GM20000 (cell line): ENCODE measurements around the gene IL15RA.

Source experiments
- DNase-seq: peaks from one replicate; pipeline ENCODE4 v3.0.0; 2012; ENCODE audit warnings: low spot score
- CTCF ChIP-seq: IDR thresholded peaks from 2 replicates; pipeline ENCODE4 v1.5.1; 2012; ENCODE audit warnings: mild to moderate bottlenecking, control low read depth; ENCODE audit errors: extremely low read depth, missing control alignments

The IL15RA gene

DNA sequence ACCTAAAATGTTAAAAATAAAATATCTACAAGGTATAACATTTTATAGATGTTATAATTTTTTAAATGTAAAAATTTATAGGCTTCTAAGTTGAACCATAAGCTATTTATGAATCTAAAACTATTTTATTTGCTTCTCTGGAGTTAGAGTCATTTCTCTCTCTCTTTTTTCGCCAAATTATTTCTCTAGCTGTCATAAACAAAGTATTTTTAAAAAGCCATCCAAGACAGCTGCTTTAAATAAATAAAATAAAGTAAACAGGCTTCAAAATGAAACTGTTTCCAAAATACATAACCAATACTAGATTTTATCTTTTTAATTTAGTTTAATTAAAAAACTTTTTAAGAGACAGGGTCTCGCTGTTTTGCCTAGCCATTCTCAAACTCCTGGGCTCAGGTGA, 12.4 kb upstream of the IL15RA start:
- TF ChIP-seq CTCF: no peak
- DNase-seq: no peak

DNA sequence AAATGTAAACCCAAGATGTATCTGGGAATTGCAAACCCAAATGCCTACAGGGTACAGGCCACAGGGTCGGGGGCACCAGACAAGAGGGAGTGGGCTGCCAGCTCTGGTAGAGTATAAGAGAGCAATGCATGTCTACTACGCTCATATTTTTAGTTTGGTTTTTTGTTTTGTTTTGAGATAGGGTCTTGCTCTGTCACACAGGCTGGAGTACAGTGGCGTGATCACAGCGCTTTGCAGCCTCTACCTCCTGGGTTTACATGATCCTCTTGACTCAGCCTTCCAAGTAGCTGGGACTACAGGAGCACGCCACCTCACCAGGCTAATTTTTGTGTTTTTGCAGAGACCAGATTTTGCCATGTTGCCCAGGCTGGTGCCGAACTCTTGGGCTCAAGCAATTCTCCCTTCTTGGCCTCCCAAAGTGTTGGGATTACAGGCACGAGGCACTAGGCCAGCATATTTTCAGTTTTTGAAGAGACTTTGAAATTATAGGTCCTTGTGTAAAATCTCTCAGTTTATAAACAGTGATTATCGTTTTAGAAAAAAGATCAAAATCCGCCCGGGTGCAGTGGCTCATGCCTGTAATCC, 11.1 kb upstream of the IL15RA start:
- no peak for DNase-seq
- TF ChIP-seq CTCF: no peak

DNA sequence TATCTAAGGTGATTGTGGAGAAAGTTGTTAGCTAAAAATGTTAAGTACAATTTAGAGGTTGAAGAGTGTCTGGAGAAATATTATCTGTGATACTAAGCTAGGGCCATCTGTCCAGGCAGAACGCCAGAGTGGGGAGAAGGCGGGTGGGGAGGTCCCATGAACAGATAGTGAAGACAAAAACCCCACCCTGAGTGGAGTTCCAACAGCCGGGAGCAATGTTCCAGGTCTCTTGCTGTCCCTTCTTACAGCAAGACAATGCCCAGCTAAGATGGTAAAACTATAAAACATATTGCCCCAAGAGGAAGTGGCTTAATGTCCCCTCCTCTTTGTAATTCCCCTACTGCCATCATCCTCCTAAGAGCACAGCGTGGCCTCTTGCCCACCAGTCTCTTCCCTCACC, 10.4 kb upstream of the IL15RA start:
- DNase-seq: no peak
- TF ChIP-seq CTCF: no peak

DNA sequence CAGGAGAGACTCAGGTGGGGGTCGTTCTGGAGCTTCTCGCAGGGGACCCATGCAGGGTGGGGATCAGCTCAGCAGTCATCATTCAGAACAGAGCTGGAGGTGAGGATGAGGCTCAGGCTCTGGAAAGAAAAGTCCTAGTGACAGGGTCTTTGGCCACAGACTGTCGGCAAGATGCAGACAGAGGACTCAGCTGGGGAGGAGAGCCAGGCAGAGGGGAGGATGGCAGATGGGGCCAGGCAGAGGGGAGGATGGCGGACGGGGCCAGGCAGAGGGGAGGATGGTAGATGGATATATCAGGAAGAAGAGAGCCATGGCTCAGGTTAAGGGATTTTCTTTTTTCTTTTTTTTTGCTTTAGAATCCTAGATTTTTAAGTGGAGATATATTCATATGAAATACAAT, 7.7 kb upstream of the IL15RA start:
- DNase-seq: no peak

GRCh38 chr10:5983774-5984173, 6.4 kb upstream of the IL15RA start:
- DNase-seq: no peak
- no peak for TF ChIP-seq CTCF

More for the DNA sequence above, 7.7 kb upstream of the IL15RA start:
- no peak for TF ChIP-seq CTCF

GRCh38 chr10:5981529-5981928, 4.2 kb upstream of the IL15RA start:
- TF ChIP-seq CTCF: no peak
- DNase-seq: no peak

DNA sequence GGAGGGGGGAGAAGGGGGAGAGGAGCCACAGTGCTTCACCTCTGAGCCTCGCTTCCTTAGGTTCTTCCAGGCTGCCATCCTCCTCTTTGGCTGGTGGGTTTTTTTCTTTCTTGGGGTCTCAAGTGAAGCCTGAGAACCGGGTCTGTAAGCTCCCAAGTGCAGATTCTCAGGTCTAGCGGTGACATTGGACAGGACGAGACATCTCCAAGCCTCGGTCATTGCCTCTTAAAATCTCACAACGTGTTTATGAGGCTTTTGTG, 817 bp upstream of the IL15RA start:
- TF ChIP-seq CTCF: no peak
- DNase-seq: no peak
